GM19328 (cell line): ENCODE measurements around the gene CCDC92B.

ENCODE experiments used
- ATAC-seq: cut with Tn5 transposase; IDR thresholded peaks from one replicate; pipeline ENCODE4 v1.9.1; 2021; ENCODE audit warnings: mild to moderate bottlenecking, moderate library complexity; ENCODE audit not compliant: unreplicated experiment

The CCDC92B gene

DNA sequence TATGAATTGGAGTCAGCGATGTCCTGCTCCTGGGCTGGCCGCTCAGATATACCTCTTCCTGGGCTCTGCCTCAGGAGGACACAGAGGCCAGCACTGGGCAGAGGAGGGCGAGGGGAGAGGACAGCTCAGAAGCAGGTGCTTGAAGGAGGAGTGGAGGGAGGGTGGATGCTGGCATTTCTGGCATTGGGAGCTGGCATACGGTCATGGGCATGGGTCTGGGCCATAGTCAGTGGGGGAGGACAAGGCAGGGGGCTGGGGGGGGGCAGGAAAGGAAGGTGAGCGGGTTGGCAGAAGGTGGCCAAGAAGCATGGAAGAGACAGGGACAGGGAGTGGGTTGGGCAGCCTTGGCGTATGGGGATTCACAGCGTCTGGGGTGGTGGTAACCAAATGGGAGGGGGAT lies 30.1 kb upstream of the CCDC92B start:
- no peak for ATAC-seq

DNA sequence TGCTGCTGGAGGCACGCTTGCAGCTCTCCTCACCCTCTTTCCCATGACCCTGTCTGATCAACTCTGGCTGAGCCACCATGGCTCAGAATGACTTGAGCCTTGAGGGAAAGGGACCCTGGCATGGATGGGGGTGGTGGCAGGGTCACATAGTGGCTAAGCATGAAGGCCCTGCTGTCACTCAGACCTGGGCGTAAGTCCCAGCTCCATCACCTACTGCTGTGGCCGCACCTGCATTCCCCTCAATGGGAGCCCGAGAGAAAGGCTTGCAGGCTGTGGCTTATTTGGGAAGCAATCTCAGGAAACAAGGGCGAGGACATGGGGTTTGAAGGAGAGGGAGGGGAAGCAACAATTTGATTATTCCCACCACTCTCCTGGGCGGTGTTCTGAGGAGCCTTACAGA lies 29.0 kb upstream of the CCDC92B start:
- no peak for ATAC-seq

DNA sequence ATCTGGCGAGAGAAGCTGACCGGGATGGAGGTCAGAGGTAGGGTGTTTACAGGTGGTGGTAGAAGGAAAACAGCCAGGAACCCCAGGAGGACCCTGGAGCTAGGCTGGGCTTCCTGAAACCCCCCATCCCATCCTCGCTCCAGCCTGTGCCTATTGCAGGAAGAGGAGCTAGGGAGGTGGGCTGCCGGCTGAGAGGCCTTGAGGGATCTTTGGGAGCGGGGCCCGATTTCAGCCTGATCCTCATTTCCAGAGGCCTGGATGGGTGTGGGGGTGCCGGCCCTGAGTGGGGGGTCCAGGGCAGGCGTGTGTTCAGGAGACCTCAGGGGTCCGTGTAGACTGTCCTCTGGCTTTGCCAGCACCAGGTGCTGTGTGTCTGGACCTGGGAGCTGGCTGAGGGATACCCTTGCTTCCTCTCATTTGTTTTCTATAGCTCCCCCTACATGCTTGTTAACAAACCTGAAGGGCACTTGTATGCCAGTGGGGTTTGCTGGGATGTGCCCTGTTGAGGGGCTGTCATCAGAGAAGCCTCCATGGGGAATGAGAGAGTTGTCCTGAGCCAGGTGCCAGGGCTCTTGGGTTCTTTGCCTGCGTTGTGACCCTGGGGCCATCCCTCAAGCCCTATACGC lies 27.9 kb upstream of the CCDC92B start:
- no peak for ATAC-seq

DNA sequence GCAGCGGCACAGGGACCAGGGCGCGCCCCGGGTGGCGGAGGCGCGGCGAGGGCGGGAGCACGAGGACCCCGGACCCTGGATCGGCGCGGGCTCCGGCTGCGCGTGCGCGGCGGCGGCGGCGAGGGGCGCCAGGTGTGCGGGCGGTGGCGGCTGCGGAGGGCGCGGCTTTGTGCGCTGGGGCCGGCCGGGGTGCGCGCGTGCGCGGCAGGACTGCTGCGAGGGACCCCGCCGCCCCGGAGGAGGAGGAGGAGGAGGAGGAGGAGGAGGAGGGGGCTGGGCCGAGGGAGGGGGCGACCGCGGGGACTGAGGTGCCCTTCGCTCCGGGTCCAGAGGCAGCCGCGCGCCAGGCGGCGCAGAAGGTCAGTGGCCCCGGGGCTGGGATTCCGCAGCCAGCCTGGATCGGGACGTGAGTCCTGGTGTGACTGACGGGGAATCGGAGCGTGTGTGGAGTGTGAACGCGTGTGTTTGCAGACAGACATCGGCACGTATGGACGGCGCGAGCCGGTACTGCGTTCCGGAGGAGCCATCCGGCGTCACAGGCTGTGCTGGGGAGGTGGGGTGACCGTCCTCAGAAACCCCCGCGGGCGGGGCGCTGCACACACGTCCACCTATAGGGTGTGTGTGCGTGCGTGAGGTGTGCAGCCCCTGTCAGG lies 27.3 kb upstream of the CCDC92B start:
- no peak for ATAC-seq

DNA sequence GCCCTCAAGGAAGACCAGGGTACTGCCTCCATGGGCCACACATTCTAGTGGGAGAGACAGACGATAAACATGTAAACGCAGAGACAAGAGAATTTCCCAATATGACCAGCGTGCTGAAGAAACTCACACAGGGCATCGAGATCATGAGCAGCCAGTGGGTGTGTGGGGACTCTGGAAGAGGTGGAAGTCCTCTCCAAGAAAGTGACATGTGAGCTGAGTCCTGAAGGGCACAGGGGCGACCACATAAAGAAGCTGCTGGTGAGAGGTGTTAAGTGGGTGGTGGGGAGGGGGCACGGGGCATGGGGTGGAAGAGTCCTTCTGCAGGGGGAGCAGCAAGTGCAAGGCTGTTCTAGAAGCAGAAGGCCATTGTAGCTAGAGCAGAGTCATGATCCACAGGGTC lies 25.8 kb upstream of the CCDC92B start:
- no peak for ATAC-seq

DNA sequence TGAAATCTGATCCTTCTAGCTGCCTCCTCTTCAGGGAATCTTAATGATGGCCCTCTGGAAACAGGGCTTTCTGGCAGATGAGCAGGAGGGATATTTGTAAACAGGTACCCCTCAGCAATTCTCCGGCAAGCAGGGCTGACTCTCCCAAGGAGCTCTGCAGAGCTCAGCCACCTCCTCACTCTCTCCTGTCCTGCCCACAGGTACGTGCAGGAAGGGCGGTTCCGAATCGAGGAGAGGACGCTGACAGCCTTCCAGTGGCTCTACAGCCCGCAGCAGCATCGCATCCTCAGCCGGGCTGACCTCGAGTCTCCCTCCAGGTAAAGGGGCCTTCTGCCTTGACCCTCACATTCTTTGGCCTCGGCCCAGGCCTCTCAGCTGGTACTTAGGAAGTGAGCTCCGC lies 20.7 kb upstream of the CCDC92B start:
- ATAC-seq = no peak

DNA sequence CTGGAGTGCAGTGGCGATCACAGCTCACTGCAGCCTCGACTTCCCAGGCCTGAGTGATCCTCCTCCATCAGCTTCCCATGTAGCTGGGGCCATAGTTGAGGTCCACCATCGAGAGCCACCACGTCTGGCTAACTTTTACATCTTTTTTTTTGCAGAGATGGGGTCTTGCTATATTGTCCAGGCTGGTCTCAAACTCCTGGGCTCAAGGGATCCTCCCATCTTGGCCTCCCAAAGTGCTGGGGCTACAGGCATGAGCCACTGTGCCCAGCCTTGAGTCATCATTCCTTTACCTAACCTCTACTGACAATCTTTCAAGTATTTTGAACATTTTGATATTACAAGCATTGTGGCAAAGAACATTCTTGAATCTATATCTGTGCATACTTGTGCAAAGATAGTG lies 9.4 kb upstream of the CCDC92B start:
- no peak for ATAC-seq

DNA sequence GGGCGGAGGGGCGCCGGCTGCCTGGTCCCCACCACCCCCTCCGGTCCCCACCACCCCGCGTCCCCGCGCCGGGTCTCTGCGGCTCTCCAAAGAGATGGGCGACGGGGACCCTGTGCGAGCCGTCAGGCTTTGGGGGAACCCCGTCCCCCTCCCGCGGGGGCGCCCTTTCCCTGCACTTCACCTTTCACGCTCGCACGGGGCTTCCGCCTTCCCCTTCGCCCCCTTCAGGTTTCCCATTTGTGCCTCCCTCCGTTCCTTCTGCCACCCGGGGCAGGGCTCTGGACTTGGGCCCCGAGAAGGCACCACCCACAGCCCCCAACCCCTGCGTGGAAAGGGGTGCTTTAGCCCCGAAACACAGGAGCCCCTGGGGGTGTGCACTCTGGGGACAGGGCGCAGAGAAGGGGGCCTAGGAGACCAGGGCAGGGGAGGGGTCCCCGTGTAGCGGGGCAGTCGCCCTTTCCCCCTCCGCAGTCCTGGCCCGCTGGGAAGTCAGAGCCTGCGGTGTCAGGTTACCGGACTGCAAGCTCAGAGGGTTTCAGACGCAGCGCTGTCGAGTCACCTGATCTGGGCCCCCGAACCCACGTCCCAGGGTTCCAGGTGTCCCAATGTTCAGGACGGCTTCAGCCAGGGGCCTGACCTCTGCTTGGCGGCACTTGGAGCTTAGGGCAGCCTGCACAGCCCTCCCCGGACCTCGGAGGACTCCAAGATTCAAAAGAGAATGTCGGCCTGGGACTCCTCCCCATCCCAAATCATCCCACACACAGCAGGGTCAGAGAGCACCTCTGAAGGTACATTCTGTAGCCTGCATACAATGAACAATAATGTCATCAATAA lies 6.7 kb upstream of the CCDC92B start:
- ATAC-seq = no peak

DNA sequence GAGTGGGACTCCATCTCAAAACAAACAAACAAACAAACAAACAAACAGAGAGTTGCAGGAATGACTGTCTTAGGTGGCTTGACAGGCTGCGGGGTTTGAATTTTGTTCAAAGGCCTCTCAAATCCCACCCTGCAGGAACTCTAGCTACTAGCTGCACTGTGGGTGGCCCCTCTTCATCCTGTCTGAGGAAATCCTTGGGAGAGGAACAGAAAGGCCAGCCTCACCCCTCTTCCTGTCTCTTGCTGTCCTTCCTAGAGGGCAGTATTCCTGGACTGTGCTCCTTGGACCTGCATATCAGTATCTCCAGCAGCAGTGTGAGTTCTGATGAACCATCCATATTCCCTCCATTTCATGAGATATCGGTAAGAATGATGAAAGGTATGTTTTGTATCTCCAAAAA lies 2.0 kb upstream of the CCDC92B start:
- no peak for ATAC-seq

DNA sequence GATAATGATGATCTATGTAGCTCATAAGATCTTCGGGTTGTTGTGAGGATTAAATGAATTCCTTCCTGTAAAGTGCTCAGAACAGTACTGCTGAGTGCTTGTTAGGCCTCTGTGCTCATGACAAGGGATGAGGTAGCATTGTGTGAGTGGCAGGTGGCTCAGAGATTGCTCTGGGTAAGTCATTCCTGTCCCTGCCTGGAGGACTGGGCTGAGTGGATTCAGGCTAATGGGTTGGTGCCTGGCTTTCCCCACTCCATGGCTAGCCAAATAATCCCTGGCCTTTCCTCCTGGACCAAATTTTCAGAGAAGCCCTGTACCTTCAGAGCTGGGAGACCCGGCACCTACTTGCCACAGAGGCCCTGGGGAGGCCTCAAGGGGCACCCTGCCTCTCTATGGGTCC lies 1.3 kb upstream of the CCDC92B start:
- no peak for ATAC-seq

DNA sequence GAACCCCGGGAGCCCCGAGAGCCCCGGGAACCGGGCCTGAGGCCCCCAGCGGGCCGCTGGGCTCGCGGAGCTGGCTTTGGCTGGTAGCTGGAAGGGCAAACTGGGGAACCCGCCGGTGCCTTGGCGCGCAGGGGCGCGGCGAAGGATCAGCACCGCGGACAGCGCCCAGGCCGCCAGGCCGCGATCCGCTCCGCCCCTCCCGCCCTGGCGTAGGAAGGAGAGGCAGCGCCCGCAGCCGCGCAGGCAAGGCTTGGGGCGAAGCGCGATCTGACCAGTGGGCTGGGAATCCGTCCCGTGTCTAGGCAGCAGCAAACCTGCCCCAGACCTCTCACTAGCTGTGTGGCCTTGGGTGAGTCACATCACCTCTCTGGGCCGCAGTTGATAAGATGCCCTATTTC lies 331 bp upstream of the CCDC92B start:
- no peak for ATAC-seq

DNA sequence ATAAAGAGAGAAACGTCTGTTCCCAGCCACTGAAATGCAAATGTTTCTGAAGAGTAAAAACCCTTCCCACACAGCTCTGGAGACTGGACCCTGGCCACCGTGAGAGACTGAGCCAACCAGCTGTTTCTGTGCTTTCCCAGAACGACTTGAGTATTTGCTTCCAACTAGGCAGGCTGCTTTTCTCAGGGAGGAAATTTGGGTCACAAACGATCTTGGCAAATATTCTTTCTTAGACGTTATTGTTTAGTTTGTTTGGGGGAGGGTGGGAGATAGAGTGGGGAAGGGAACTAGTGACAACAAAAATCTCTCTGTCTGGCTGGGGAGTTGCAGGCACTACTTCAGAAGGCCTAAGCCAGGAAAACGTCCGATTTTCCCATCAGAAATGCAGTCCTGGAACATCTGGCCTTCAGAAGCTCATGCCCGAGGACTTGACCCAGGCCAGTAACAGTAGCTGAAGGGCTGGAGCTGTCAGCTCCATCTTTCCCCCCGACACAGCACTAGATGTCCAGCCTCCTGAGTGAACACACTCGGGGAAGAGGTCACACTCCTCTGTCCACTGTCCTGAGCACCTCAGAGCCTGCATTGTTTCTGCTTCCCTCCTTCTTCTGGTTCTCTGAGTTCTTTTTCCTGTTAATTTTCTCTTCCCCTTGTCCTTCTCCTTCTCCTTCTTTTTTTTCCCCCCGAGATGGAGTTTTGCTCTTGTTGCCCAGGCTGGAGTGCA lies 4.0 kb downstream of the CCDC92B start:
- no peak for ATAC-seq

DNA sequence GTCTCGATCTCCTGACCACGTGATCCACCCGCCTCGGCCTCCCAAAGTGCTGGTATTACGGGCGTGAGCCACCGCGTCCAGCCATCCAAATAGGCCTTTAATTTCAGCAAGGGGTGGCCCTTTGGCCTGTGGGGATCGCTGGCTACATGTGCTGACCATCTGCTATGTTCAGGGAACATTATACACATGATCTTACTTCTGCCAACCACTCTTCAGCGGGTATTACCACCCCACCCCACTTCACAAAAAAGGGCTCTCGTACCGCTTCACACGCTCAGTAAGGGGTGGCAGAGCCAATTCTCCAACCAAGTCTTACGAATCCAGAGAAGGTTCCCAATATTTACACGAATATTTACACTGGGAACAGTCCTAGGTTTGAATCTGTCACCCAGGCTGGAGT lies 11.8 kb downstream of the CCDC92B start:
- no peak for ATAC-seq

DNA sequence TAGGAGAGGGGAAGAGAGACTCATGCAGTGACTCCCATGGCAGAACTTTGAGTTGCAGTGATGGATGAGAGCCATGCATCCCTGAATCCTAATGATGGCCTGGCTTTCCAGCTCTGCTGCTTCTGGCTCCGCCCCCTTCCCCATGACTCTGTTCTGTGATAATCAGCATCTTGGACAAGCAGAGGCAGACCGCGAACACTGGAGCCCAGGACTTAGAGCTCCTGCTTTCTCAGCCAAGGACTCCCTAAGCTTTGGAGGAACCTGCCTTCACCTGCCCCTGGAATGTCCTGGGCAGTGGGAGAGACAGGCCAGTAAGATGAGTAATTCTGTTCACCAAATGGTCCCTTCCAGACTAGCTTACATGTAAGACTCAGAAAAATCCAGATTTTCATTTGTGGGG lies 12.5 kb downstream of the CCDC92B start:
- ATAC-seq = no peak

DNA sequence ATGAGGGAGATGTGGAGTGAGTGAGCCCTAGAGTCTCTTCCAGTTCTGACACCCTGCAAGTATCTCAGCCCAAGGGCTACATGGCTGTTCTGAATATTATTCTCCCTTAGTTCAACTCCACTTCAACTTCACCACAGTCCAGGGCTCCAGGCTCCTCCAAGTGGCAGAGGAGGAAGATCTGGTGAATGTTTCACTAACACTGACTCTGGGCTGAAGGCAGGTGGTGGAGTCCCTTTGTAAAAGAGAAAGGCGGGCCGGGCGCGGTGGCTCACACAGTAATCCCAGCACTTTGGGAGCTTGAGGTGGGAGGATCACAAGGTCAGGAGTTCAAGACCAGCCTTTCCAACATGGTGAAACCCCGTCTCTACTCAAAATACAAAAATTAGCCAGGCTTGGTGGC lies 13.6 kb downstream of the CCDC92B start:
- no peak for ATAC-seq

DNA sequence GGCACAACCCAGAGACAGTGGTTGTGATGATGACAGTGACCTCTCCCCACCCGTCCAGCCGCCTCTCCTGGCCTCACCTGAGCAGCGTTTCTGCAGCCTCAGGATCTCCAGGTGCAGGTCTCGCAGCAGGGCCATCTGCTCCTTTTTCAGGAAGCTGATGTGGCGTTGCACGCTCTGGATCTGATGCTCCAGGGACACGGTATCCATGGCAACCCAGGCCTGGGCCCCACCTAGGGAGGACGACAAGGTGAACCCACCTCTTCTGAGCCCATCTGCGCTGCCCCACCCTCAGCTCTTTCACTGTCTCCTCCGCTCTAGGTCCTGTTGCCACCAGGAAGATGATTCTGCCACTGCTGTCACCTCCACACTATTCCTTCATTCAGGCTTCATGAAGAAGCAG lies 14.5 kb downstream of the CCDC92B start:
- no peak for ATAC-seq

DNA sequence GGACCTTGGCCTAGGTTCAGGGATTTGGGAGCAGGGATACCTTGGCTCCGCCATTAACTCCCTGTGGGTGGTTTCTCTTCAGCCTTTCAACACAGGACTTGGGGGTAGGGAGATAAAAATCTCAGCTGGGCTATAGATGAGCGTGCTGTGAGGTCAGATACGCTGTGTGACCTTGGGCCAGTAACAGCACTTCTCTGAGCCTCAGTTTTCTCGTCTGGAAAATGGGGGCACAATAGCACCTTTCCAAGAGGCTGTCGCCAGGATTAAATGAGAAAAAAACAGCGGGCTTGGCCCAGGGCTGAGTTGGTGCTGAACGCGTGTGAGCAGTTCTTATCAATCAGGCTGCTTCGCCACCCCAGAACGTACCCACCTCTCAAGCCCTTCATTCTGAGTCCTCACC lies 17.6 kb downstream of the CCDC92B start:
- ATAC-seq = no peak

DNA sequence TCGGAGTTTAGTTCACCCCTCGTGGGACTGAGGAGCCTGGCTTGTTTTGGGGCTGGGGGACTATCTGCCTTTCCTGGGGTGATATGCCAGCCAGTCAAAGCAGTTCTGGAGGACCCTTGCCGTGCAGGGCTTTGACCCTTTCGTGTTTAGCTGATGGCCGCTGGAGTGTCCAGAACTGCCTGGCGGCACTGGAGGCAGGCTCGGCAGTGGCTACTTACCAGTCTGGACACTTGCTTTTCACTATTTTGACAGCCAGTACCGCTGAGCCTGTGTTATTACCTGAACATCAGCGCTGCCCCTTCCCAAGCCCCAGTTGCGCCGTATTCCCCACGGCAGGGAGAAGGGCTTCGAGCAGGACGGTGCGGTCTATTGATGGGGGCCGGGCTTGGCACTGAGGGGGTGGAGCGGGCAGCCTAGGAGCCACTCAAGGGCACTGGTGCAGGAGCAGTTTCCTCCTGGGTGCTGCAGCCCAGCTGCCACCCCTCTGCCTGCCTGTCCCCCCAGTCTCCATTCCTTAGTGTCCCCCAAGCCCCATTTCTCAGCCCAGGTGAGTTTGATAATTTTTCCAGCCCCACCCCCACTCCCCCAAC lies 18.6 kb downstream of the CCDC92B start:
- ATAC-seq = no peak

DNA sequence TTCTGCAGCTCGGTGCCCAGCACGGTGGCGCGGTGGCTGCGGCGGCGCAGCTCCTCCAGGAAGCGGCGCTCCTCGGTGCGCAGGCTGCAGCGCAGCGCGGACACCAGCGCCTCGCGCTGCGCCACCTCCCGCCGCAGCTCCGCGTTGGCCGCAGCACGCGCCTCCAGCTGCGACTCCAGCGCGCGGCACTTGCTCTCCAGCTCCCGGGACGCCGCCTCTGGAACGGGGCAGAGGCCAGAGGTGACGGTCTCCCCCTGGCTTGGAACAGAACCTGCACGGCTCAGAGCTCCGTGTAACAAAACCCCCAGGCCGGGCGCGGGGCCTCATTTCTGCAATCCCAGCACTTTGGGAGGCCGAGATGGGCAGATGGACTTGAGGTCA lies 24.7 kb downstream of the CCDC92B start:
- ATAC-seq = no peak

DNA sequence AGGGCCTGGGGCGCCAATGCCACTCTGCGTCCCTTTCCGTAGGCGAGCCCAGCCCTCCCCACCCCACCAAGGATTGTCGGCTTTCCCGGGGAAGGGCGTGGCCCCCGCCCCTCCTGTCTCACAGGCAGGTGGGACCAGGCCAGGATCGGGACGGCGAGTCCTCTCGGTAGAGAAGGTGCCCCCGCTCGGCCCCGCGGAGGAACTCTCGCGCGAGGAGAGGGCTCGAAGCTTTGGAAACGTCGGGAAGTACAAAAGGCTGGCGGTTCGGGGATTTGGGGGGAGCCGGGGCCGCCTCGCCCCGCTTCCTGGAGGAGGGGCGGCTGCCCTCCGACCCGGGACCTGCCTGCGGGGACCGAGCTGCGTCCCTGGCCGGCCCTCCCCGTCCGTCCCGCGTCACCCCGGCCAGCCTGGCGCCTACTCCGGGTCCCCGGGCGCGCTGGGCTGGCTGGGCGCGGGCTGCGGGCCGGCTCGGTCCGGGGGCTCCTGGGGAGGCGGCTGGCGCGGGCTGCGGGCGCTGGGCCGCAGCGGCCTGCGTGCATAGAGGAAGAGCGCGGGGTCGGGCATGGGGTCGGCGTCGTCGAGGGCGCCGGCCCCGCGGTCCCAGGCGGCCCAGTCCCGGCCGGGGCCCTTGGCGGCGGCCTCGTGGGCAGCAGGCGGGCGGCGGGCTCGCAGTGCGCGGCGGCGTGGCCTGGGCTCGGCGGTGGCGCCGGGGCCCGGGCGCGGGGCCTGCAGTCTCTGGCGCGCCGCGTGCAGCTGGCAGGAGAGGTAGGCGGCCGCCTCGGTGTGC lies 25.3 kb downstream of the CCDC92B start:
- no peak for ATAC-seq
